HCT116 (cell line): ENCODE measurements around the gene AHRR. TPM values are rescaled to one million over a fixed set of nuclear protein-coding genes. Genes with fewer than 3 reads are reported as not detected.

Source experiments
- ATAC-seq: fragments of 200-7000 bp; cut with Tn5 transposase; 2 replicates; pipeline ENCODE4 v1.9.1; 2020; ENCODE audit warnings: mild to moderate bottlenecking, moderate library complexity
- BruUV-seq: library from RNA; stranded (reverse); fragments of 400-500 nt; replicated peaks from 2 replicates; lab custom pipeline; 2021; lab: Mats Ljungman, UMichigan
- CTCF ChIA-PET: fragments of 300-600 bp; sonication (Branson Sonifier 250); formaldehyde crosslinking; loops from one replicate; lab custom pipeline; 2021; ENCODE audit warnings: antibody characterized with exemption; lab: Charles Lee
- POLR2A ChIA-PET: fragments of 300-600, 350-600 bp; sonication (Branson Sonifier 250); formaldehyde crosslinking; loops from one replicate; lab custom pipeline; 2021; ENCODE audit warnings: antibody characterized with exemption; lab: Charles Lee
- RAD21 ChIA-PET, 2 experiments: fragments of 300-600 bp; sonication (Branson Sonifier 250); formaldehyde crosslinking; loops; one replicate each; lab custom pipeline; 2023; ENCODE audit warnings: low total read pairs in 2 of 2; ENCODE audit not compliant: uncharacterized antibody in 2 of 2, unreplicated experiment in 2 of 2, low non-redundant PET in 1 of 2; lab: Charles Lee
- DNase-seq: peaks from one replicate; pipeline ENCODE4 v3.0.0-alpha.2; 2010; ENCODE audit warnings: low read depth, low spot score
- H2AFZ ChIP-seq: fragments of 200-600 bp; shearing (Covaris generic), sonication (generic); 2 replicates; pipeline ENCODE4 v1.6.1; 2017; ENCODE audit warnings: low read depth, mixed run types, mixed read lengths, antibody characterized with exemption, low read length; ENCODE audit not compliant: poor library complexity, severe bottlenecking
- H3K27ac ChIP-seq: 2 replicates; pipeline ENCODE4 v1.5.1; 2012; ENCODE audit warnings: low read depth, low read length
- H3K27me3 ChIP-seq: fragments of 200-600 bp; sonication (generic); 2 replicates; pipeline ENCODE4 v1.6.1; 2016; ENCODE audit warnings: mixed run types, low read length, mixed read lengths; ENCODE audit not compliant: insufficient read depth
- H3K36me3 ChIP-seq, 2 experiments: fragments of 200-500 bp in 1 of 2; fragments of 200-600 bp in 1 of 2; sonication (Bioruptor generic) in 1 of 2; sonication (generic) in 1 of 2; 2 replicates each; pipeline versions ENCODE4 v1.5.1 to v1.6.1; 2014 to 2016; ENCODE audit warnings: low read length in 2 of 2, inconsistent platforms in 1 of 2, mixed read lengths in 1 of 2, mixed run types in 1 of 2; ENCODE audit not compliant: insufficient read depth in 2 of 2, control insufficient read depth in 1 of 2
- H3K4me1 ChIP-seq, 2 experiments: fragments of 200-600 bp in 1 of 2; sonication (generic) in 1 of 2; 2 replicates each; pipeline versions ENCODE4 v1.5.1 to v1.6.1; 2012 to 2017; ENCODE audit warnings: low read length in 2 of 2, inconsistent platforms in 1 of 2, mild to moderate bottlenecking in 1 of 2, mixed read lengths in 1 of 2, mixed run types in 1 of 2, moderate library complexity in 1 of 2; ENCODE audit not compliant: insufficient read depth in 2 of 2, control insufficient read depth in 1 of 2
- H3K4me2 ChIP-seq: fragments of 200-600 bp; sonication (generic); 2 replicates; pipeline ENCODE4 v1.6.1; 2017; ENCODE audit warnings: mixed run types, low read length, mixed read lengths
- H3K4me3 ChIP-seq, 2 experiments: fragments of 200-600 bp in 1 of 2; sonication (generic) in 1 of 2; replicated peaks in 1 of 2; 2 replicates each; pipeline ENCODE4 v1.5.1; 2011 to 2016; ENCODE audit warnings: low read length in 2 of 2, control low read depth in 1 of 2, low read depth in 1 of 2, mild to moderate bottlenecking in 1 of 2, mixed read lengths in 1 of 2, mixed run types in 1 of 2
- H3K79me2 ChIP-seq: fragments of 200-600 bp; sonication (generic); 2 replicates; pipeline ENCODE4 v1.6.1; 2017; ENCODE audit warnings: mild to moderate bottlenecking, mixed run types, low read length, moderate library complexity, mixed read lengths; ENCODE audit not compliant: insufficient read depth
- H3K9ac ChIP-seq: fragments of 200-600 bp; sonication (generic); 2 replicates; pipeline ENCODE4 v1.6.1; 2016; ENCODE audit warnings: low read length, mixed read lengths
- H3K9me2 ChIP-seq: fragments of 200-600 bp; sonication (generic), shearing (Covaris generic); 2 replicates; pipeline ENCODE4 v1.6.1; 2017; ENCODE audit warnings: mixed run types, mild to moderate bottlenecking, moderate library complexity; ENCODE audit not compliant: insufficient read depth
- H3K9me3 ChIP-seq, 2 experiments: fragments of 200-500 bp in 1 of 2; fragments of 200-600 bp in 1 of 2; sonication (Bioruptor generic) in 1 of 2; sonication (generic) in 1 of 2; 2 replicates each; pipeline ENCODE4 v1.6.1; 2014 to 2017; ENCODE audit warnings: low read length in 2 of 2, mixed read lengths in 2 of 2, inconsistent platforms in 1 of 2, low read depth in 1 of 2, mild to moderate bottlenecking in 1 of 2, mixed run types in 1 of 2, moderate library complexity in 1 of 2; ENCODE audit not compliant: control insufficient read depth in 1 of 2, insufficient read depth in 1 of 2
- H4K20me1 ChIP-seq: fragments of 200-600 bp; sonication (generic), shearing (Covaris generic); 2 replicates; pipeline ENCODE4 v1.6.1; 2017; ENCODE audit warnings: mixed run types, mild to moderate bottlenecking, moderate library complexity; ENCODE audit not compliant: insufficient read depth
- CBX3 ChIP-seq: IDR thresholded peaks from 2 replicates; pipeline ENCODE4 v1.6.1; 2012; ENCODE audit warnings: low read depth
- CEBPB ChIP-seq: IDR thresholded peaks from 2 replicates; pipeline ENCODE4 v1.6.1; 2012; ENCODE audit warnings: low read depth
- ELF1 ChIP-seq: IDR thresholded peaks from 2 replicates; pipeline ENCODE4 v1.6.1; 2012; ENCODE audit warnings: low read depth, borderline replicate concordance
- EZH2 ChIP-seq: fragments of 200-600 bp; sonication (generic); IDR thresholded peaks from 2 replicates; pipeline ENCODE4 v1.6.1; 2017; ENCODE audit warnings: antibody characterized with exemption, mixed run types
- EZH2phosphoT487 ChIP-seq: fragments of 200-600 bp; IDR thresholded peaks from 2 replicates; pipeline ENCODE4 v1.6.1; 2018; ENCODE audit warnings: antibody characterized with exemption, borderline replicate concordance
- FOSL1 ChIP-seq: IDR thresholded peaks from 2 replicates; pipeline ENCODE4 v1.6.1; 2012; ENCODE audit warnings: low read depth
- JUND ChIP-seq: IDR thresholded peaks from 2 replicates; pipeline ENCODE4 v1.6.1; 2012
- POLR2A ChIP-seq: IDR thresholded peaks from 2 replicates; pipeline ENCODE4 v1.7.0; 2011; ENCODE audit warnings: borderline replicate concordance; ENCODE audit not compliant: insufficient read depth, insufficient read length; ENCODE audit errors: extremely low read depth
- POLR2AphosphoS5 ChIP-seq: IDR thresholded peaks from 2 replicates; pipeline ENCODE4 v1.6.1; 2011; ENCODE audit warnings: mild to moderate bottlenecking, low read depth, low read length, moderate library complexity
- RAD21 ChIP-seq: IDR thresholded peaks from 2 replicates; pipeline ENCODE4 v1.6.1; 2012; ENCODE audit warnings: low read depth, mild to moderate bottlenecking
- SIN3A ChIP-seq: IDR thresholded peaks from 2 replicates; pipeline ENCODE4 v1.6.1; 2012; ENCODE audit warnings: low read depth
- SP1 ChIP-seq: IDR thresholded peaks from 2 replicates; pipeline ENCODE4 v1.6.1; 2012; ENCODE audit warnings: low read depth
- TCF7L2 ChIP-seq: IDR thresholded peaks from 2 replicates; pipeline ENCODE4 v1.7.0; 2011; ENCODE audit warnings: borderline replicate concordance, inconsistent platforms; ENCODE audit not compliant: insufficient read depth, insufficient read length; ENCODE audit errors: extremely low read depth
- YY1 ChIP-seq: IDR thresholded peaks from 2 replicates; pipeline ENCODE4 v1.6.1; 2011; ENCODE audit warnings: low read length, low read depth, moderate library complexity, mild to moderate bottlenecking; ENCODE audit not compliant: insufficient replicate concordance; ENCODE audit errors: extremely low read depth
- ZFX ChIP-seq: fragments of 450-650 bp; IDR thresholded peaks from 2 replicates; pipeline ENCODE4 v1.6.1; 2017
- ZNF274 ChIP-seq: fragments of 200-500 bp; sonication (Bioruptor generic); IDR thresholded peaks from 2 replicates; pipeline ENCODE4 v1.6.1; 2014; ENCODE audit warnings: mild to moderate bottlenecking, low read depth, low read length, inconsistent platforms
- intact Hi-C: fragments of 100-400 bp; cut with micrococcal nuclease; formaldehyde crosslinking; loops from 2 replicates; pipeline ENCODE4 v1.10.0; 2022
- total RNA-seq: library from RNA; stranded (reverse); gene quantifications from one replicate; pipeline ENCODE4 v1.2.1, GENCODE V29; 2021; ENCODE audit not compliant: unreplicated experiment
- TF ChIP-seq, protein P1 (sequence below): IDR thresholded peaks from 2 replicates; pipeline ENCODE4 v1.6.1; 2012
- TF ChIP-seq, protein P2 (sequence below): IDR thresholded peaks from 2 replicates; pipeline ENCODE4 v1.6.1; 2012; ENCODE audit warnings: low read depth
- TF ChIP-seq, protein P3 (sequence below), 3 experiments: fragments of 200-600 bp in 1 of 3; sonication (generic) in 1 of 3; IDR thresholded peaks in 2 of 3; conservative IDR thresholded peaks in 1 of 3; 2 replicates each; pipeline ENCODE4 v1.5.1; 2012 to 2017; ENCODE audit warnings: low read depth in 2 of 3, low read length in 2 of 3, antibody characterized with exemption in 1 of 3, borderline replicate concordance in 1 of 3, control low read depth in 1 of 3, mild to moderate bottlenecking in 1 of 3, mixed read lengths in 1 of 3, mixed run types in 1 of 3, moderate library complexity in 1 of 3; ENCODE audit not compliant: insufficient read depth in 1 of 3

Gene AHRR
- total RNA-seq, 1 experiment from 2014 or later, result 12.7 TPM

DNA sequence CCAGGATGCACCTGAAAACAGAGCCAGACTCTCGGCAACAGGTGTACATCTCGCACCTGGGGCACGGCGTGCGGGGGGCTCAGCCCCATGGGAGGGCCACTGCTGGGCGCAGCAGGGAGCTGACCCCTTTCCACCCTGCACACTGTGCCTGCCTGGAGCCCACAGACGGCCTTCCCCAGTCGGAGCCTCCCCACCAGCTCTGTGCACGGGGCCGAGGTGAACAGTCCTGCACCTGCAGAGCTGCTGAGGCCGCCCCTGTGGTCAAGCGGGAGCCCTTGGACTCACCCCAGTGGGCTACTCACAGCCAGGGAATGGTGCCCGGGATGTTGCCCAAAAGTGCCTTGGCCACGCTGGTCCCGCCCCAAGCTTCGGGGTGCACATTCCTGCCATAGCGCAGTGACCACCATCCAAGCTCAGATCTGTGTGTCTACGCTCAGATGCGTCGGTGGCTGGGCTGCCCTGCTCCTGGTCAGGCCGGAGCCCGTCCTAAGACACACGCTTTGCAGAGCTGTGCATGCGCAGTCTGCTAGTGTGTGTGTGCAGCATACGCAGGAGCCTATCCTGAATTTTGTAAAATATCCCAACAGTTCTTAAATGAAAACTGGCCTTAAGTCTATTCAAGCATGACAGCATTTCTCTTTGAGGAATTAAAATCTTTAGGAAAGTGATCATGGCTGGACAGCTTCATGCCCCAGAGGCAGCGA lies 113.1 kb downstream of the AHRR start:
- ATAC-seq, result no peak
- H3K27ac ChIP-seq, result no peak overlapping the region
- H2AFZ ChIP-seq, result no peak overlapping the region
- ChIA-PET POLR2A (no interaction called here), RAD21 (no interaction called here), CTCF (no interaction called here)
- H3K4me1 ChIP-seq, result peaks cover 0 to 14% of the 10 kb centered on the region in 2 experiments; a peak in 1 of 4 replicates
- no peak overlapping the region for H3K4me3 ChIP-seq
- H3K79me2 ChIP-seq, result no peaks in the 10 kb centered on the region
- H3K36me3 ChIP-seq, result no peaks in the 10 kb centered on the region
- H3K27me3 ChIP-seq, result no peaks in the 10 kb centered on the region
- DNase-seq, result no peak
- intact Hi-C loops, result no loop called here
- H3K9me2 ChIP-seq, result no peaks in the 10 kb centered on the region
- H3K9ac ChIP-seq, result no peak overlapping the region
- BruUV-seq, result no TSS peak
- TF ChIP-seq RAD21, result no peak
- TF ChIP-seq YY1, result no peak
- TF ChIP-seq, protein P1, sequence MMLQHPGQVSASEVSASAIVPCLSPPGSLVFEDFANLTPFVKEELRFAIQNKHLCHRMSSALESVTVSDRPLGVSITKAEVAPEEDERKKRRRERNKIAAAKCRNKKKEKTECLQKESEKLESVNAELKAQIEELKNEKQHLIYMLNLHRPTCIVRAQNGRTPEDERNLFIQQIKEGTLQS, result no peak
- TF ChIP-seq FOSL1, result no peak
- TF ChIP-seq CEBPB, result no peak
- TF ChIP-seq ZNF274, result no peak
- TF ChIP-seq CBX3, result no peak
- no peak for TF ChIP-seq SIN3A
- TF ChIP-seq ELF1, result no peak
- no peak for TF ChIP-seq JUND
- TF ChIP-seq TCF7L2, result no peak
- TF ChIP-seq, protein P2, sequence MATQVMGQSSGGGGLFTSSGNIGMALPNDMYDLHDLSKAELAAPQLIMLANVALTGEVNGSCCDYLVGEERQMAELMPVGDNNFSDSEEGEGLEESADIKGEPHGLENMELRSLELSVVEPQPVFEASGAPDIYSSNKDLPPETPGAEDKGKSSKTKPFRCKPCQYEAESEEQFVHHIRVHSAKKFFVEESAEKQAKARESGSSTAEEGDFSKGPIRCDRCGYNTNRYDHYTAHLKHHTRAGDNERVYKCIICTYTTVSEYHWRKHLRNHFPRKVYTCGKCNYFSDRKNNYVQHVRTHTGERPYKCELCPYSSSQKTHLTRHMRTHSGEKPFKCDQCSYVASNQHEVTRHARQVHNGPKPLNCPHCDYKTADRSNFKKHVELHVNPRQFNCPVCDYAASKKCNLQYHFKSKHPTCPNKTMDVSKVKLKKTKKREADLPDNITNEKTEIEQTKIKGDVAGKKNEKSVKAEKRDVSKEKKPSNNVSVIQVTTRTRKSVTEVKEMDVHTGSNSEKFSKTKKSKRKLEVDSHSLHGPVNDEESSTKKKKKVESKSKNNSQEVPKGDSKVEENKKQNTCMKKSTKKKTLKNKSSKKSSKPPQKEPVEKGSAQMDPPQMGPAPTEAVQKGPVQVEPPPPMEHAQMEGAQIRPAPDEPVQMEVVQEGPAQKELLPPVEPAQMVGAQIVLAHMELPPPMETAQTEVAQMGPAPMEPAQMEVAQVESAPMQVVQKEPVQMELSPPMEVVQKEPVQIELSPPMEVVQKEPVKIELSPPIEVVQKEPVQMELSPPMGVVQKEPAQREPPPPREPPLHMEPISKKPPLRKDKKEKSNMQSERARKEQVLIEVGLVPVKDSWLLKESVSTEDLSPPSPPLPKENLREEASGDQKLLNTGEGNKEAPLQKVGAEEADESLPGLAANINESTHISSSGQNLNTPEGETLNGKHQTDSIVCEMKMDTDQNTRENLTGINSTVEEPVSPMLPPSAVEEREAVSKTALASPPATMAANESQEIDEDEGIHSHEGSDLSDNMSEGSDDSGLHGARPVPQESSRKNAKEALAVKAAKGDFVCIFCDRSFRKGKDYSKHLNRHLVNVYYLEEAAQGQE, result no peak
- no peak for TF ChIP-seq EZH2phosphoT487
- TF ChIP-seq, protein P3, sequence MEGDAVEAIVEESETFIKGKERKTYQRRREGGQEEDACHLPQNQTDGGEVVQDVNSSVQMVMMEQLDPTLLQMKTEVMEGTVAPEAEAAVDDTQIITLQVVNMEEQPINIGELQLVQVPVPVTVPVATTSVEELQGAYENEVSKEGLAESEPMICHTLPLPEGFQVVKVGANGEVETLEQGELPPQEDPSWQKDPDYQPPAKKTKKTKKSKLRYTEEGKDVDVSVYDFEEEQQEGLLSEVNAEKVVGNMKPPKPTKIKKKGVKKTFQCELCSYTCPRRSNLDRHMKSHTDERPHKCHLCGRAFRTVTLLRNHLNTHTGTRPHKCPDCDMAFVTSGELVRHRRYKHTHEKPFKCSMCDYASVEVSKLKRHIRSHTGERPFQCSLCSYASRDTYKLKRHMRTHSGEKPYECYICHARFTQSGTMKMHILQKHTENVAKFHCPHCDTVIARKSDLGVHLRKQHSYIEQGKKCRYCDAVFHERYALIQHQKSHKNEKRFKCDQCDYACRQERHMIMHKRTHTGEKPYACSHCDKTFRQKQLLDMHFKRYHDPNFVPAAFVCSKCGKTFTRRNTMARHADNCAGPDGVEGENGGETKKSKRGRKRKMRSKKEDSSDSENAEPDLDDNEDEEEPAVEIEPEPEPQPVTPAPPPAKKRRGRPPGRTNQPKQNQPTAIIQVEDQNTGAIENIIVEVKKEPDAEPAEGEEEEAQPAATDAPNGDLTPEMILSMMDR (IDR thresholded peaks at IDR 0.05 in 2 of 3, conservative IDR thresholded peaks at IDR 0.05 in 1 of 3; ENCODE audit: borderline replicate concordance in 1 of 3, insufficient read depth in 1 of 3, low read depth in 2 of 3, low read length in 2 of 3), result no peak
- TF ChIP-seq SP1, result no peak
- TF ChIP-seq POLR2A, result no peak
- TF ChIP-seq ZFX, result no peak
- no peak for TF ChIP-seq POLR2AphosphoS5
- no peak for TF ChIP-seq EZH2
- H3K4me2 ChIP-seq, result no peak overlapping the region
- no peaks in the 10 kb centered on the region for H3K9me3 ChIP-seq
- H4K20me1 ChIP-seq, result no peaks in the 10 kb centered on the region
